Aorta (tissue), 5 donors: ENCODE measurements around the gene VAMP2. TPM values are rescaled to one million over a fixed set of nuclear protein-coding genes. Genes with fewer than 3 reads are reported as not detected.

Source experiments
- ATAC-seq: fragments of 200-7000 bp; cut with Tn5 transposase; one replicate; pipeline ENCODE4 v1.9.1; 2022; ENCODE audit warnings: moderate library complexity; ENCODE audit not compliant: low FRiP score
- DNase-seq, 2 donors: peaks; one replicate each; pipeline ENCODE4 v3.0.0-alpha.2; 2020
- H3K27ac ChIP-seq, 2 donors: one replicate each; pipeline ENCODE4 v1.5.1; 2013; ENCODE audit warnings: low read length in 2 of 2, mild to moderate bottlenecking in 2 of 2, moderate library complexity in 2 of 2, control low read depth in 1 of 2, inconsistent platforms in 1 of 2, low read depth in 1 of 2
- H3K27me3 ChIP-seq, 2 donors: one replicate each; pipeline ENCODE4 v1.6.1; 2013; ENCODE audit warnings: control low read depth in 1 of 2, low read length in 1 of 2, mild to moderate bottlenecking in 1 of 2, moderate library complexity in 1 of 2; ENCODE audit not compliant: insufficient read depth in 2 of 2, control insufficient read depth in 1 of 2
- H3K36me3 ChIP-seq, 2 donors: one replicate each; pipeline ENCODE4 v1.6.1; 2013; ENCODE audit warnings: control low read depth in 1 of 2, low read length in 1 of 2, mild to moderate bottlenecking in 1 of 2; ENCODE audit not compliant: insufficient read depth in 2 of 2, control insufficient read depth in 1 of 2
- H3K4me1 ChIP-seq, 2 donors: one replicate each; pipeline ENCODE4 v1.6.1; 2013; ENCODE audit warnings: low read length in 2 of 2, control low read depth in 1 of 2, mild to moderate bottlenecking in 1 of 2, moderate library complexity in 1 of 2; ENCODE audit not compliant: insufficient read depth in 2 of 2, control insufficient read depth in 1 of 2
- H3K4me3 ChIP-seq, 2 donors: one replicate each; pipeline ENCODE4 v1.5.1; 2013; ENCODE audit warnings: low read length in 2 of 2, control low read depth in 1 of 2, mild to moderate bottlenecking in 1 of 2
- H3K9me3 ChIP-seq: one replicate; pipeline ENCODE4 v1.6.1; 2013; ENCODE audit warnings: mild to moderate bottlenecking, low read length; ENCODE audit not compliant: control insufficient read depth
- WGBS, 2 donors: extraction: QIAGEN DNeasy Blood & Tissue Kit; methylation state at CpG; one replicate each; pipeline ENCODE4 v1.1.7; 2013; 5-methylcytosine and 5-hydroxymethylcytosine counted together
- intact Hi-C, 2 donors: fragments of 100-400 bp; cut with DNase I; formaldehyde crosslinking; loops; one replicate each; pipeline versions ENCODE4 v1.14.2 to v1.15.0; 2022
- polyA plus RNA-seq, 2 donors: library from polyadenylated mRNA; stranded (reverse); fragments of 200-250 nt; gene quantifications; one replicate each; pipeline ENCODE4 v1.2.3, GENCODE V29; 2013
- total RNA-seq, 2 donors: library from RNA; stranded (reverse); fragmentation: NEBNext Ultra II Directional; extraction: Animal tissue kit (Norgen Biotek cat#: 25700); gene quantifications; one replicate each; pipeline ENCODE4 v1.2.1, GENCODE V29; 2021
- donor health status: healthy with polysubstance abuse.
- donor health status: Bipolar disorder and iron deficiency.
- donor health status: DM: no; HTN: no; CAD: no.
- donor health status: DM: no; HTN: no; CAD: no.
- donor health status: DM: yes; HTN: yes; CAD: no.

Gene VAMP2
- total and polyA plus RNA-seq, 4 donors, result 59.7 to 105 (median 77.1) TPM

DNA sequence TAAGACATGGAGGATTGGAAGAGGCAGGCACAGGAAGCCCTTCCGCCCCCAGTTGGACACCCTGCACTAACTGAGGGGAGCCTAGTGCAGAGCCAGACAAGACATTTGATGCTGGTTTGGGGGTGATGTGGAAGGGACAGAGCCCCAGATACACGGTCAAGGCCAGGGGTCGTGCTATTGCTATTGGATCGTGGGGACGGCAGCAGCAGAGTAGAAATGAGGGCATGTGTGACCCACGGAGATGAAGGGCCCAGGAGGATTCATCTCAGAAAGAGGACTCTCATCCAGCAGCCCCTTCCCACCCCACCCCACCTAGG lies 2.0 kb upstream of the VAMP2 start:
- WGBS, 2 donors, result 76 to 77% methylated on average over 6 of the region's 6 CpGs

DNA sequence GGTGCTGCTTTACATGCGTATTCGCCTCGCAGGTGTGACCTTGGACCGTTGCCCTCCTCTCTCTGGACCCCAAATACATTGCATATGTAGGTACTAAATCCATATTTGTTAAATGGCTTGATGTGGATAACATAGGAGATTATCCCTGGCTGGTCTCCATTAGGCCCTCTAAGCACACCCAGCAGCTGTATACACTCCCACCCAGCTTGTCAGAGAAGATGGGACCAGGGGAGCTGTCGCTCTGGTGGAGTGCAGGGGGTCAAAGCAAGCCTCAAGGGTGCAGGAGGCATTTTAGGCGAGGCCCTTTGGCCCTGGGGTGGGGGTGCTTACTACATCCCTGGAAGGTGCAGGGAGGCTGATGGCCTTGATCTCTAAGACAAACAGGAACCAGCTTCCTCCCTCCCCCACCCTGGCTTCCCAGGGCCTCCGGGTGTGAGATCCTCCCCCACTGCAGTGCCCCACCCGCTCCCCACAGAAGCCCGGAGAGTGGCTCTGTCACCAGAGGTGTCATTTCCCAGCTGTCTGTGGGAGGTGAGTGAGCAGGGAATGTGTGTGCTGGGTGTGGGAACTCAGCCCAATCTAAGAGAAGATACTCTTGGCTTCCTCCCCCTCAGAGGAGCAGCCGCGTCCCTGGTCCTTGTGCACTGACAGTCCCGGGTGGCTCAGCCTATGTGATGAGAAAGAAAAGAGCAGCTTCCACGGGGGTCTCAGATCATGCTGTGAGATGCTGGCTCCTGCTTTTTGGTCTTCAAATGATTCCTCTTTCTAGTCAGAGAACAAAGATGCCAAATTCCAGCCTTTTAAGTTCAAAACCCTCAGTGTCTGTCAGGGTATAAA lies 1.4 kb upstream of the VAMP2 start:
- Histone ChIP-seq H3K27me3 (no peaks in the 10 kb centered on the region), H3K27ac (peak overlapping the region; percentile 10 to 28), H3K9me3 (no peaks in the 10 kb centered on the region), H3K36me3 (no peaks in the 10 kb centered on the region), H3K4me1 (no peaks in the 10 kb centered on the region), H3K4me3 (no peak overlapping the region)
- intact Hi-C loops, result loop anchor here in 1 of 2 donors (5.0 kb wide), 1 partner anchor 42 kb away; the partner anchor contains the start of gene HES7
- DNase-seq (peak; percentile 84 to 85), ATAC-seq (peak; percentile 30)
- WGBS, 2 donors, result 44 to 45% methylated on average over 13 of the region's 13 CpGs

More for the DNA sequence above, 2.0 kb upstream of the VAMP2 start:
- Histone ChIP-seq H3K36me3 (no peaks in the 10 kb centered on the region), H3K4me1 (no peaks in the 10 kb centered on the region), H3K4me3 (no peak overlapping the region), H3K9me3 (no peaks in the 10 kb centered on the region), H3K27me3 (no peaks in the 10 kb centered on the region), H3K27ac (no peak overlapping the region)
- intact Hi-C loops, result loop anchor here in 1 of 2 donors (5.0 kb wide), 1 partner anchor 42 kb away; the partner anchor contains the start of gene HES7
- DNase-seq, result peak in 1 of 2 donors; percentile 66
- no peak for ATAC-seq

GRCh38 chr17:8162997-8163977 lies 539 bp upstream of the VAMP2 start:
- whole genome bisulfite sequencing, 2 donors, result 3 to 4% methylated on average over 49 to 55 of the region's 55 CpGs

GRCh38 chr17:8161289-8162232 lies 1.2 kb downstream of the VAMP2 start:
- H3K27me3 ChIP-seq, result no peaks in the 10 kb centered on the region
- peak in 1 of 2 donors; percentile 64 for DNase-seq
- no peak for ATAC-seq
- no peaks in the 10 kb centered on the region for H3K9me3 ChIP-seq
- H3K27ac ChIP-seq, result peak overlapping the region in 1 of 2 donors; percentile 89
- intact Hi-C loops, result loop anchor here in 1 of 2 donors (5.0 kb wide), 1 partner anchor 39 kb away; the partner anchor contains the start of gene HES7
- no peaks in the 10 kb centered on the region for H3K36me3 ChIP-seq
- no peaks in the 10 kb centered on the region for H3K4me1 ChIP-seq
- WGBS, 2 donors, result 37 to 43% methylated on average over 19 of the region's 19 CpGs
- peak overlapping the region; percentile 66 to 95 for H3K4me3 ChIP-seq

More at GRCh38 chr17:8162997-8163977, 539 bp upstream of the VAMP2 start:
- Histone ChIP-seq H3K27ac (peak overlapping the region; percentile 10 to 24), H3K4me3 (peak overlapping the region; percentile 27 to 95), H3K9me3 (no peaks in the 10 kb centered on the region), H3K27me3 (no peaks in the 10 kb centered on the region), H3K36me3 (no peaks in the 10 kb centered on the region), H3K4me1 (no peaks in the 10 kb centered on the region)
- ATAC-seq, result peak; percentile 26
- peak; percentile 65 to 77 for DNase-seq
- intact Hi-C loops, result loop anchor here in 1 of 2 donors (5.0 kb wide), 1 partner anchor 41 kb away; the partner anchor contains the start of gene HES7

DNA sequence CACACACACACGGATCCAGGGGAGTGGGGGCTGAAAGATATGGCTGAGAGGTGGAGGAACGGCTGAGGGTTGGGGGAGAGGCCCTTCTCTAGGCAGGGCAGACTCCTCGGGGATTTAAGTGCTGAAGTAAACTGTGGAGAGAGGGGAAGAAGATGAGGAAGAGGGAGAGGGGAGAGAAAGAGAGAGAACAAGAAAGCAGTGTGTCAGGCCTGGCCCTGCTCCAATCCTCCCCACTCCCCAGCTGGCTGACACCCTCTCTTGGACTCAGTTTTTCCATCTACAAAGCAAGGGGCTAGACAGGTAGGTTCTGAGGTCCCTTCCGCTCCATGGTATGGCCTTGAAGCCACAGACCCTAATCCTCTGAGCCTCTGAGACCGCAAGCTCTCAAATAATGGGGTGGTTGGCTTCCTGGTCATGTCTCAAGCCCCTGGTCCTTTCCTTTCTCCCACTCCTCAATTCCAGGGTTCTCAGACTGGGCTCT lies 2.0 kb downstream of the VAMP2 start:
- Histone ChIP-seq H3K9me3 (no peaks in the 10 kb centered on the region), H3K36me3 (no peaks in the 10 kb centered on the region), H3K27me3 (no peaks in the 10 kb centered on the region), H3K4me3 (no peak overlapping the region), H3K27ac (no peak overlapping the region), H3K4me1 (no peaks in the 10 kb centered on the region)
- DNase-seq, result peak in 1 of 2 donors; percentile 64
- intact Hi-C loops, result loop anchor here in 1 of 2 donors (5.0 kb wide), 1 partner anchor 38 kb away; the partner anchor contains the start of gene HES7
- 43 to 47% methylated on average over 5 of the region's 5 CpGs for WGBS, 2 donors
- no peak for ATAC-seq

GRCh38 chr17:8160224-8160577 lies 2.5 kb downstream of the VAMP2 start:
- intact Hi-C loops, result loop anchor here in 1 of 2 donors (5.0 kb wide), 1 partner anchor 38 kb away; the partner anchor contains the start of gene HES7
- Histone ChIP-seq H3K4me3 (no peak overlapping the region), H3K4me1 (no peaks in the 10 kb centered on the region), H3K36me3 (no peaks in the 10 kb centered on the region), H3K9me3 (no peaks in the 10 kb centered on the region), H3K27ac (no peak overlapping the region), H3K27me3 (no peaks in the 10 kb centered on the region)
- DNase-seq, result no peak
- ATAC-seq, result no peak
- WGBS, 2 donors, result 39 to 54% methylated on average over 3 to 4 of the region's 4 CpGs

GRCh38 chr17:8159459-8160223 lies 3.1 kb downstream of the VAMP2 start:
- no peak overlapping the region for H3K4me3 ChIP-seq
- ATAC-seq (no peak), DNase-seq (peak; percentile 27 to 44)
- no peaks in the 10 kb centered on the region for H3K27me3 ChIP-seq
- H3K36me3 ChIP-seq, result no peaks in the 10 kb centered on the region
- intact Hi-C loops, result loop anchor here in 1 of 2 donors (2.0 to 10.0 kb wide), 3 partner anchors 21 to 475 kb away; partner anchors contain the start of genes HES7, TP53 and WRAP53
- H3K4me1 ChIP-seq, result no peaks in the 10 kb centered on the region
- H3K27ac ChIP-seq, result no peak overlapping the region
- H3K9me3 ChIP-seq, result no peaks in the 10 kb centered on the region
- WGBS, 2 donors, result 62 to 71% methylated on average over 4 of the region's 4 CpGs
